ENCODE results near the gene CEP135. TPM values are rescaled to one million over a fixed set of nuclear protein-coding genes. Genes with fewer than 3 reads are reported as not detected.
"Not testable (repeated sequence)": the region's sequence is repeated elsewhere in the genome, so short reads cannot be mapped to it uniquely, and the experiment has no call there.

The CEP135 gene
- 11.7 and 17.9 TPM in 2 replicates for total RNA-seq (2014; rRNA removed; shearing (Covaris generic))

GRCh38 chr4:55948726-55949481 lies at the start of gene CEP135:
CEP135 (plus strand) TSS chr4:55948945; CDS start chr4:55952131, 3,186 bp downstream.
- DNase-seq (ENCODE audit: low spot score) = peak; percentile 82

- no peak for DNase-seq (ENCODE audit: low spot score)
Measured at GRCh38 chr4:55902677-55903076, 46.1 kb upstream of the CEP135 start.

- DNase-seq (ENCODE audit: low spot score) = no peak
Measured at GRCh38 chr4:55903577-55903976, 45.2 kb upstream of the CEP135 start.

GRCh38 chr4:55904576-55904975 lies 44.2 kb upstream of the CEP135 start:
- DNase-seq (ENCODE audit: low spot score) = no peak

- DNase-seq (ENCODE audit: low spot score) = no peak
Measured at GRCh38 chr4:55906323-55906722, 42.4 kb upstream of the CEP135 start.

GRCh38 chr4:55906989-55907388 lies 41.8 kb upstream of the CEP135 start:
- peak; percentile 73 for DNase-seq (ENCODE audit: low spot score)

GRCh38 chr4:55907469-55907868 lies 41.3 kb upstream of the CEP135 start:
- no peak for DNase-seq (ENCODE audit: low spot score)

GRCh38 chr4:55910140-55910539 lies 38.6 kb upstream of the CEP135 start:
- DNase-seq (ENCODE audit: low spot score) = peak; percentile 45

GRCh38 chr4:55912249-55912648 lies 36.5 kb upstream of the CEP135 start:
- no peak for DNase-seq (ENCODE audit: low spot score)

GRCh38 chr4:55920571-55920970 lies 28.2 kb upstream of the CEP135 start:
- no peak for DNase-seq (ENCODE audit: low spot score)

GRCh38 chr4:55921093-55921492 lies 27.7 kb upstream of the CEP135 start:
- DNase-seq (ENCODE audit: low spot score) = peak; percentile 46

GRCh38 chr4:55925241-55925640 lies 23.5 kb upstream of the CEP135 start:
- no peak for DNase-seq (ENCODE audit: low spot score)

- no peak for DNase-seq (ENCODE audit: low spot score)
Measured at GRCh38 chr4:55926610-55927009, 22.1 kb upstream of the CEP135 start.

GRCh38 chr4:55927803-55928437 lies 20.8 kb upstream of the CEP135 start:
- no peak for DNase-seq (ENCODE audit: low spot score)

- no peak for DNase-seq (ENCODE audit: low spot score)
Measured at GRCh38 chr4:55928846-55929245, 19.9 kb upstream of the CEP135 start.

- no peak for DNase-seq (ENCODE audit: low spot score)
Measured at GRCh38 chr4:55931043-55931442, 17.7 kb upstream of the CEP135 start.

GRCh38 chr4:55931833-55932232 lies 16.9 kb upstream of the CEP135 start:
- DNase-seq (ENCODE audit: low spot score) = no peak

- no peak for DNase-seq (ENCODE audit: low spot score)
Measured at GRCh38 chr4:55932511-55932910, 16.2 kb upstream of the CEP135 start.

GRCh38 chr4:55933611-55934010 lies 15.1 kb upstream of the CEP135 start:
- DNase-seq (ENCODE audit: low spot score) = no peak

- DNase-seq (ENCODE audit: low spot score) = not testable (repeated sequence)
Measured at GRCh38 chr4:55935907-55936306, 12.8 kb upstream of the CEP135 start.

- no peak for DNase-seq (ENCODE audit: low spot score)
Measured at GRCh38 chr4:55938481-55938880, 10.3 kb upstream of the CEP135 start.

- DNase-seq (ENCODE audit: low spot score) = no peak
Measured at GRCh38 chr4:55939421-55939820, 9.3 kb upstream of the CEP135 start.

GRCh38 chr4:55941881-55942396 lies 6.8 kb upstream of the CEP135 start:
- no peak for DNase-seq (ENCODE audit: low spot score)
